H1 (cell line): ENCODE data around the gene PBX1. TPM values are rescaled to one million over a fixed set of nuclear protein-coding genes. Genes with fewer than 3 reads are reported as not detected.

Experiments
- CTCF ChIA-PET: fragments of 300-600 bp; sonication (Branson Sonifier 250); formaldehyde crosslinking; loops from one replicate; lab custom pipeline; 2021; ENCODE audit not compliant: partially characterized antibody; lab: Charles Lee
- POLR2A ChIA-PET: fragments of 300-600 bp; sonication (Branson Sonifier 250); formaldehyde crosslinking; loops from one replicate; lab custom pipeline; 2021; ENCODE audit warnings: inconsistent platforms; ENCODE audit not compliant: partially characterized antibody; lab: Charles Lee
- DNase-seq, 2 experiments: peaks; one replicate each; pipeline versions ENCODE4 v3.0.0 to v3.0.0-alpha.2; 2010 to 2022; ENCODE audit warnings: low spot score in 2 of 2, low read depth in 1 of 2, mixed read lengths in 1 of 2
- FAIRE-seq: peaks from 2 replicates; lab custom pipeline; 2011; peaks lifted over from hg19 to GRCh38; lab: Jason Lieb, UNC
- H2AFZ ChIP-seq: 2 replicates; pipeline ENCODE4 v1.8.1; 2012; ENCODE audit warnings: low read length, inconsistent platforms
- H2AK5ac ChIP-seq: 2 replicates; pipeline ENCODE4 v1.6.1; 2013; ENCODE audit warnings: low read depth, low read length
- H2BK120ac ChIP-seq: replicated peaks from 2 replicates; pipeline ENCODE3; 2013; ENCODE audit warnings: low read depth, low read length, inconsistent platforms
- H2BK12ac ChIP-seq: 2 replicates; pipeline ENCODE4 v1.6.1; 2013; ENCODE audit warnings: low read depth, low read length
- H2BK15ac ChIP-seq: 2 replicates; pipeline ENCODE4 v1.6.1; 2013; ENCODE audit warnings: low read length
- H2BK20ac ChIP-seq: 2 replicates; pipeline ENCODE4 v1.6.1; 2013; ENCODE audit warnings: low read length
- H2BK5ac ChIP-seq: 2 replicates; pipeline ENCODE4 v1.6.1; 2013; ENCODE audit warnings: low read depth, low read length
- H3K14ac ChIP-seq: 2 replicates; pipeline ENCODE4 v1.6.1; 2013; ENCODE audit warnings: inconsistent platforms; ENCODE audit not compliant: insufficient read length
- H3K18ac ChIP-seq: 2 replicates; pipeline ENCODE4 v1.6.1; 2013; ENCODE audit warnings: low read length; ENCODE audit errors: extremely low read depth
- H3K23ac ChIP-seq: 2 replicates; pipeline ENCODE4 v1.6.1; 2013; ENCODE audit warnings: inconsistent platforms; ENCODE audit not compliant: insufficient read length
- H3K23me2 ChIP-seq: 2 replicates; pipeline ENCODE4 v1.6.1; 2013; ENCODE audit warnings: low read depth, low read length
- H3K27ac ChIP-seq: 2 replicates; pipeline ENCODE4 v1.6.1; 2011; ENCODE audit warnings: low read depth, low read length, inconsistent platforms
- H3K27me3 ChIP-seq, 4 experiments: replicated peaks in 1 of 4; 1 replicate in 1 of 4; 2 replicates in 3 of 4; pipeline versions ENCODE4 v1.6.1 to v1.8.1; 2011 to 2013; ENCODE audit warnings: low read length in 3 of 4, mild to moderate bottlenecking in 3 of 4, inconsistent platforms in 2 of 4, mixed read lengths in 2 of 4, moderate library complexity in 1 of 4; ENCODE audit not compliant: control insufficient read depth in 3 of 4, insufficient read depth in 3 of 4; ENCODE audit errors: extremely low read depth in 1 of 4
- H3K36me3 ChIP-seq, 4 experiments: 2 replicates each; pipeline versions ENCODE4 v1.6.1 to v1.8.1; 2011 to 2013; ENCODE audit warnings: mild to moderate bottlenecking in 4 of 4, low read length in 3 of 4, moderate library complexity in 2 of 4, control low read depth in 1 of 4, inconsistent platforms in 1 of 4; ENCODE audit not compliant: insufficient read depth in 4 of 4, control insufficient read depth in 2 of 4
- H3K4ac ChIP-seq: replicated peaks from 2 replicates; pipeline ENCODE3; 2013; ENCODE audit warnings: low read length, low read depth, mixed read lengths, inconsistent platforms; ENCODE audit not compliant: insufficient read length
- H3K4me1 ChIP-seq, 4 experiments: replicated peaks in 1 of 4; 1 replicate in 1 of 4; 2 replicates in 3 of 4; pipeline versions ENCODE4 v1.6.1 to v1.8.1; 2011 to 2013; ENCODE audit warnings: low read length in 3 of 4, inconsistent platforms in 2 of 4, mixed read lengths in 1 of 4; ENCODE audit not compliant: insufficient read depth in 4 of 4, control insufficient read depth in 3 of 4
- H3K4me2 ChIP-seq, 2 experiments: 2 replicates each; pipeline versions ENCODE4 v1.6.1 to v1.8.1; 2011 to 2013; ENCODE audit warnings: low read depth in 2 of 2, low read length in 2 of 2, control low read depth in 1 of 2, inconsistent platforms in 1 of 2, mild to moderate bottlenecking in 1 of 2; ENCODE audit not compliant: insufficient read depth in 1 of 2
- H3K4me3 ChIP-seq, 4 experiments: fragments of 200-600, 300-600 bp in 1 of 4; sonication (generic), shearing (Covaris generic), sonication (Bioruptor Twin) in 1 of 4; 2 replicates each; pipeline versions ENCODE4 v1.5.1 to v1.8.1; 2011 to 2016; ENCODE audit warnings: low read length in 4 of 4, low read depth in 3 of 4, control low read depth in 2 of 4, inconsistent platforms in 2 of 4, mild to moderate bottlenecking in 2 of 4, mixed read lengths in 1 of 4, moderate library complexity in 1 of 4; ENCODE audit not compliant: insufficient read depth in 2 of 4; ENCODE audit errors: extremely low read depth in 1 of 4
- H3K56ac ChIP-seq: replicated peaks from 2 replicates; pipeline ENCODE3; 2013; ENCODE audit warnings: low read depth, mild to moderate bottlenecking, mixed read lengths, low read length, inconsistent platforms; ENCODE audit not compliant: insufficient read length
- H3K79me1 ChIP-seq: 2 replicates; pipeline ENCODE4 v1.6.1; 2013; ENCODE audit warnings: low read depth, low read length, control low read depth
- H3K79me2 ChIP-seq, 2 experiments: 2 replicates each; pipeline versions ENCODE4 v1.6.1 to v1.8.1; 2012 to 2013; ENCODE audit warnings: low read length in 2 of 2, mild to moderate bottlenecking in 2 of 2, inconsistent platforms in 1 of 2; ENCODE audit not compliant: insufficient read depth in 2 of 2, control insufficient read depth in 1 of 2
- H3K9ac ChIP-seq, 4 experiments: replicated peaks in 1 of 4; 1 replicate in 1 of 4; 2 replicates in 3 of 4; pipeline versions ENCODE4 v1.6.1 to v1.8.1; 2011 to 2013; ENCODE audit warnings: low read depth in 3 of 4, low read length in 3 of 4, control low read depth in 2 of 4, mild to moderate bottlenecking in 2 of 4, moderate library complexity in 2 of 4, inconsistent platforms in 1 of 4; ENCODE audit errors: extremely low read depth in 1 of 4
- H3K9me3 ChIP-seq, 2 experiments: 2 replicates each; pipeline versions ENCODE4 v1.6.1 to v1.8.1; 2012 to 2013; ENCODE audit warnings: mild to moderate bottlenecking in 2 of 2, moderate library complexity in 2 of 2, control low read depth in 1 of 2, inconsistent platforms in 1 of 2, low read depth in 1 of 2, low read length in 1 of 2, mixed read lengths in 1 of 2; ENCODE audit not compliant: insufficient read depth in 2 of 2
- H4K20me1 ChIP-seq, 2 experiments: replicated peaks in 1 of 2; 2 replicates each; pipeline versions ENCODE3 to v1.8.1; 2011 to 2013; ENCODE audit warnings: inconsistent platforms in 2 of 2, low read length in 2 of 2, mild to moderate bottlenecking in 1 of 2; ENCODE audit not compliant: insufficient read depth in 2 of 2, control insufficient read depth in 1 of 2
- H4K5ac ChIP-seq: 2 replicates; pipeline ENCODE4 v1.6.1; 2013; ENCODE audit warnings: low read length, low read depth, mixed read lengths, inconsistent platforms; ENCODE audit not compliant: insufficient read length
- H4K8ac ChIP-seq: 2 replicates; pipeline ENCODE4 v1.8.0; 2013; ENCODE audit warnings: mild to moderate bottlenecking, moderate library complexity, low read length, inconsistent platforms; ENCODE audit not compliant: insufficient read depth; ENCODE audit errors: extremely low read depth
- H4K91ac ChIP-seq: replicated peaks from 2 replicates; pipeline ENCODE3; 2013; ENCODE audit warnings: low read length, mixed read lengths, inconsistent platforms; ENCODE audit not compliant: insufficient read length
- CBX8 ChIP-seq: fragments of 300-800, 300-1000 bp; sonication (generic); IDR thresholded peaks from 2 replicates; pipeline ENCODE4 v1.7.1; 2016; ENCODE audit warnings: low read depth, low read length, borderline replicate concordance
- CHD1 ChIP-seq: IDR thresholded peaks from 2 replicates; pipeline ENCODE4 v1.6.1; 2012; ENCODE audit warnings: low read depth, low read length, improper control_type of control experiment
- WGBS, 2 experiments: shearing (Covaris generic) in 1 of 2; methylation state at CpG; one replicate each; pipeline versions ENCODE4 v1.1.6 to v1.1.7; 2013 to 2015; ENCODE audit warnings: low lambda C conversion rate in 2 of 2, mixed read lengths in 2 of 2, inconsistent platforms in 1 of 2, low coverage in 1 of 2, missing lambda C conversion rate in 1 of 2; ENCODE audit not compliant: insufficient replicate concordance in 2 of 2, insufficient coverage in 1 of 2, insufficient read length in 1 of 2; ENCODE audit errors: extremely low coverage in 1 of 2, missing lambda C conversion rate in 1 of 2; 5-methylcytosine and 5-hydroxymethylcytosine counted together
- polyA plus RNA-seq, 7 experiments: library from polyadenylated mRNA; depleted of rRNA in 3 of 7; stranded (reverse) in 5 of 7; unstranded in 2 of 7; fragments of >200 nt in 5 of 7; fragments of 200-250 nt in 2 of 7; gene quantifications; 1 replicate in 5 of 7; 2 replicates in 1 of 7; 4 replicates in 1 of 7; pipeline versions ENCODE4 v1.2.1 to v1.2.3, GENCODE V29; 2011 to 2013; ENCODE audit warnings: missing spikeins in 2 of 7, mixed read lengths in 2 of 7
- total RNA-seq: library from RNA; stranded (reverse); fragmentation: NEBNext Ultra II Directional; extraction: Animal tissue kit (Norgen Biotek cat#: 25700); gene quantifications from 2 replicates; pipeline ENCODE4 v1.2.1, GENCODE V29; 2021

PBX1 gene
- total and polyA plus RNA-seq, 2 of the 8 experiments (the other 6 are each of a cell fraction or from before 2014, with no cell fraction given): 87.4 to 124 TPM

GRCh38 chr1:164654200-164654599, 95.2 kb downstream of the PBX1 start:
- Histone ChIP-seq H2BK120ac (no peak overlapping the region), H3K4me1 (peaks cover under 1 to 24% (median 12%) of the 10 kb centered on the region in 4 experiments), H3K4me2 (no peak overlapping the region), H3K56ac (no peak overlapping the region), H3K9me3 (no peaks in the 10 kb centered on the region), H4K20me1 (peaks cover 12 to 13% of the 10 kb centered on the region in 2 experiments), H3K23me2 (no peaks in the 10 kb centered on the region; the same call in 1 of the 2 replicates), H2BK20ac (no peak overlapping the region), H3K27me3 (no peaks in the 10 kb centered on the region), H2BK12ac (no peak overlapping the region), H2BK5ac (no peak overlapping the region), H3K18ac (no peak overlapping the region), H3K4me3 (no peak overlapping the region), H3K79me2 (peaks cover 6 to 97% of the 10 kb centered on the region in 2 experiments), H3K27ac (no peak overlapping the region), H2BK15ac (no peak overlapping the region), H3K14ac (no peak overlapping the region), H3K9ac (no peak overlapping the region), H3K4ac (no peak overlapping the region), H2AFZ (no peak overlapping the region), H4K8ac (no peak overlapping the region), H2AK5ac (no peak overlapping the region), H4K91ac (no peak overlapping the region), H3K23ac (no peak overlapping the region), H3K79me1 (peaks cover 5% of the 10 kb centered on the region), H4K5ac (no peak overlapping the region), H3K36me3 (no peaks in the 10 kb centered on the region; a peak in 1 of 8 replicates)
- CTCF ChIA-PET: interaction anchor here (0.5 kb wide), 1 partner anchor 160 kb away, joined by 3 read pairs; no protein-coding TSS in a partner anchor
- POLR2A ChIA-PET: no interaction called here
- FAIRE-seq (no peak), DNase-seq (no peak)
- WGBS, 2 experiments: 59% methylated on average over 3 of the region's 3 CpGs; no CpG with 5 or more reads in 1 of the 2 experiments
- TF ChIP-seq CHD1 (no peak), CBX8 (no peak)
